Mucosa of descending colon (tissue), 3 donors: Measurements from ENCODE around the gene SKIC3. TPM values are rescaled to one million over a fixed set of nuclear protein-coding genes. Genes with fewer than 3 reads are reported as not detected.

Experiments
- ATAC-seq: fragments of 200-7000 bp; cut with Tn5 transposase; one replicate; pipeline ENCODE4 v1.9.1; 2020; ENCODE audit warnings: mild to moderate bottlenecking, moderate library complexity
- DNase-seq, 3 donors: peaks; one replicate each; pipeline ENCODE4 v3.0.0-alpha.2; 2020
- H3K36me3 ChIP-seq: fragments of 200-600 bp; one replicate; pipeline ENCODE4 v1.8.0; 2021; ENCODE audit warnings: low read depth, mild to moderate bottlenecking
- H3K4me1 ChIP-seq: fragments of 200-600 bp; one replicate; pipeline ENCODE4 v1.8.0; 2021; ENCODE audit warnings: low read depth, mild to moderate bottlenecking
- H3K4me3 ChIP-seq: fragments of 200-600 bp; one replicate; pipeline ENCODE4 v1.8.0; 2021; ENCODE audit warnings: mild to moderate bottlenecking
- H3K9me3 ChIP-seq: fragments of 200-600 bp; one replicate; pipeline ENCODE4 v1.8.0; 2021; ENCODE audit warnings: mild to moderate bottlenecking
- CTCF ChIP-seq: fragments of 200-600 bp; IDR thresholded peaks from one replicate; pipeline ENCODE4 v1.8.0; 2022; ENCODE audit warnings: antibody characterized with exemption, mild to moderate bottlenecking
- intact Hi-C, 2 donors: fragments of 100-400 bp; cut with DNase I in 1 of 2; cut with micrococcal nuclease in 1 of 2; formaldehyde crosslinking; loops; one replicate each; pipeline versions ENCODE4 v1.11.0 to v1.11.1; 2022; cut with DNase I, micrococcal nuclease
- total RNA-seq, 3 donors: library from RNA; stranded (reverse); fragmentation: NEBNext Ultra II Directional in 2 of 3; extraction: Animal tissue kit (Norgen Biotek cat#: 25700) in 2 of 3; gene quantifications; one replicate each; pipeline versions ENCODE4 v1.2.1 to v1.2.4, GENCODE V29; 2021 to 2023
- donor health status: DM: no; HTN: no; CAD: no; lungs with moderate emphysema.
- donor health status: DM: no; HTN: no; CAD: no.
- donor health status: DM: no; HTN: yes; CAD: no.

The SKIC3 gene
- total RNA-seq, 3 donors from 2014 or later, result 49.6 to 73.6 (median 51.5) TPM

DNA sequence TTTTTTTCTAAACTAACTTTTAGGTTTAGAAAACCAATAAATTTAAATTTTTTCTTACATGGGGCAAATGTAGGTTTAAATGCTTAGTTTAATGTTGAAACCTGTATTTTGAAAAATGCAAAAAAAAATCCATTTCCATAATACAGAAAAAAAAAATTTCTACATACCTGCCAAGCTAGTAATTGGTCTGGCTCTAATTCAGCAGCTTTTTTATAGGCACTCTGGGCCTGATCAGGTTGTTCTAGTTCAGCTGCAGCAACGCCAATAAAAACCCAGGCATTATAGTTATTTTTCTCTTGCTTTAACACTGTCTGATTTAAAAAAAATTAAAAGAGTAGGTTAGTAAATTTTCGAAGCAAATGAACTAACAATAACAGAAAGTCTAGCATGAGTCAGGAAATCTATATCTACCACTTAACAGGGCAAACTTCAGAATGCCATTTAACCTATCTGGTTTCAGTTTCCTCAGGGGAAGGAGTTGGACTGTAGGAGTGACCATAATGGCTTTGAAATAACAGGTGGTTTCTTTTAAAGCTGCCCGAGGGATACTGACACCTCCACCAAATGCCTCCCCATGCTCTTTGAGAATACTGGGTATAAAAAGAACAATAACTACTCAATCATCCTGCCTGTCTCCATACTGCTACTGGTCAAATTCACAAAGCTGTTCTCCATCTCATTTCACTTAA, 11.6 kb downstream of the SKIC3 start:
- TF ChIP-seq CTCF, result no peak
- Histone ChIP-seq H3K36me3 (no peaks in the 10 kb centered on the region), H3K9me3 (no peaks in the 10 kb centered on the region), H3K4me3 (no peak overlapping the region), H3K4me1 (no peaks in the 10 kb centered on the region)
- ATAC-seq (peak; percentile 78), DNase-seq (no peak)
- intact Hi-C loops, result no loop called here

GRCh38 chr5:95537501-95537900, 17.3 kb downstream of the SKIC3 start:
- intact Hi-C loops, result no loop called here
- Histone ChIP-seq H3K4me1 (no peaks in the 10 kb centered on the region), H3K4me3 (no peak overlapping the region), H3K9me3 (no peaks in the 10 kb centered on the region), H3K36me3 (no peaks in the 10 kb centered on the region)
- ATAC-seq (no peak), DNase-seq (no peak)
- no peak for TF ChIP-seq CTCF

- Histone ChIP-seq H3K36me3 (no peaks in the 10 kb centered on the region), H3K9me3 (no peaks in the 10 kb centered on the region), H3K4me3 (no peak overlapping the region), H3K4me1 (no peaks in the 10 kb centered on the region)
- DNase-seq, result no peak
- intact Hi-C loops, result no loop called here
- no peak for TF ChIP-seq CTCF
- ATAC-seq, result no peak
Measured at GRCh38 chr5:95533761-95534160, 21.0 kb downstream of the SKIC3 start.

DNA sequence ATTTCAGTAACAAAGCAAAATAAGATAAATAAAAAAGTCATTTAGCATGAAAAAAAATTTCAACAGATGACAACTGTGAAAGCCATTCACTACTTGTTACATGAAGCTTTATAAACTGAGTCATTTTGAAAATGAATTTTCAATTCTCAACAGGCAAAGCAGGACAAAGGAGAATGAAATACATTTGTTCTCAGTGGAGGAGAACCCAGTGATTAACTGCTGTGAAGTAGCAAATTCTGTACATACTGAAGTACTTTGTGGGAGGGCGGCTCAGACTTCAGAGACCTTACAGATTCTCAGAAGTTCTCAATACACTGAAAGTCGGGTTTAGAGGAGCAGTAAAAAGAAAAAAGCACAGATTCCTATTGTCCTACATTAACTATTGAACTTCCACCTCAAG, 21.7 kb downstream of the SKIC3 start:
- no peak for TF ChIP-seq CTCF
- no peak for ATAC-seq
- H3K9me3 ChIP-seq, result no peaks in the 10 kb centered on the region
- DNase-seq, result no peak
- no peaks in the 10 kb centered on the region for H3K36me3 ChIP-seq
- no peak overlapping the region for H3K4me3 ChIP-seq
- intact Hi-C loops, result no loop called here
- H3K4me1 ChIP-seq, result no peaks in the 10 kb centered on the region

DNA sequence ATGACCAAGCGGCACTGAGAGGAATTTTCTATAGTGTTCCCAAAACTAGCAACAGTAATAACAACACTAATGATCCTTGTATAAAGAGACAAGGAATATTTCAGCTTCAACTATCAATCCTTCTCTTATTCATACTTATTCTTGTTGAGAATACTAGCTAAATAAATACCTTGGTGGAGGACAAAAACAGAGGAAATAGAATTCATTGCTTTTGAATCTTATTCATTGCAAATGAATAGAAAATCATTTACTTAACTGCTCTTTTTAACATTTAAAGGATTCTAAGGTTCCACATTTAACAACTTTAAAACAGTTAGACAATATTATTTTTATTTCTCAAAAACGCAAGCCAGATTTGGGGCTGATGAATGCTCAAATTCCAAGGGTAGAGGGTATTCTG, 22.4 kb downstream of the SKIC3 start:
- intact Hi-C loops, result no loop called here
- H3K4me3 ChIP-seq, result no peak overlapping the region
- ATAC-seq (no peak), DNase-seq (no peak)
- no peaks in the 10 kb centered on the region for H3K36me3 ChIP-seq
- H3K4me1 ChIP-seq, result no peaks in the 10 kb centered on the region
- H3K9me3 ChIP-seq, result no peaks in the 10 kb centered on the region
- no peak for TF ChIP-seq CTCF

DNA sequence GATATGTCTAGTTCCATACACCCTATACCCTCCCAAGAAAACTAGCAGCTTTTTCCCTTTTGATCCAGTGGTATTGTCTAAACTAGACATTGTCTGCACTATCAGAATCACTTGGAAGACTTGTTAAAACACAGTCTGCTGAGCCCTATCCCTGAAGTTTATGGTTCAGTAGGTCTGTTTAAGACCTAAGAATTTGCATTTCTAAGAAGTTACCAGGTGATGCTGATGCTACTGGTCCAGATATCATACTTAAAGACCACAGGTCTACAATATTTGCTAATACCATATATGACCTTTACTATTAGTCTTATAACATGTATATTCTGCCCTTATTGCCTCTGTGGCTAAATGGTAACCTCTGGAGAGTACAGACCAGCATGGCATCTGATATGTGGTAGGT, 23.3 kb downstream of the SKIC3 start:
- no peaks in the 10 kb centered on the region for H3K4me1 ChIP-seq
- no peak for DNase-seq
- ATAC-seq, result no peak
- TF ChIP-seq CTCF, result no peak
- H3K4me3 ChIP-seq, result no peak overlapping the region
- H3K9me3 ChIP-seq, result no peaks in the 10 kb centered on the region
- intact Hi-C loops, result no loop called here
- H3K36me3 ChIP-seq, result no peaks in the 10 kb centered on the region
